HG02970 (cell line): ENCODE data around the gene PRPF8.
"Not testable (repeated sequence)": the region's sequence is repeated elsewhere in the genome, so short reads cannot be mapped to it uniquely, and the experiment has no call there.

Experiments used
- ATAC-seq: cut with Tn5 transposase; IDR thresholded peaks from one replicate; pipeline ENCODE4 v1.9.1; 2021; ENCODE audit warnings: mild to moderate bottlenecking, moderate library complexity, moderate number of reproducible peaks; ENCODE audit not compliant: unreplicated experiment, low FRiP score

The PRPF8 gene

DNA sequence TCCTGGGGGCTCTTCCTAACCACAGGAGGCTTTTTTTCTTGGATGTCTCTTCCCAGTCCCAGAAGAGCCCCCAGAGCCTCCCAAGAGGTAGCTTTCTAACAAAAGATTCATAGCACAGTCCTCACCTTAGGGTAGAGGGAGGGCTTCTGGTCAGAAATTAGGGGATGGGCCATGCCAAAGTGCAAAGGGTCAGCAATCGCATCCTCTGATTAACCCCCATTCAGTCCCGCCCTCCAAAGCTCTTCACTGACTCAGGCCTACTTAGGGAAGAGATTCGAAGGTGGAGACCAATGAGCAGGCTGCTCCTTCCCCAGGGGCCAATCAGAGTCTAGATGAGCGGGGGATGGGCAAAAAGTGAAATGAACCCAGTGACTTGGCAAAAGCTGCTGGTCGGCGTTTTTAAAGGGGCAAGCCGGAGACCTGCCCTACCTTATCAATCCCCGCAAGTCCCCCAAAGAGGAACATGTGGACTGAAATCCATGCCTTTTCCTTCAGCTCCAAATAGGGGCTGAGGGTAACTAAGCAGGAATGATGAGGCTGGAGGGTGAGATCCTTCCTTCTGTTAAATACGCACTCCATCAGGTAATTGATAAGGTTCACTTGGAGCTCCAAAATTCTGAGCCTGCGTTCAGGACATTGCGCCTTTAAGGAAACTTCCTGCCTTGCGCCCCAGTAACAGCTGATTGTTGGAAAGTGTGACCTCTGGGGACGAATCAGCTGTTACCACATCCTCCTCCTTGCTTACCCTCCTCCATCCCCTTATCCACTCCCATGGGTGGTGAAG lies 32.4 kb upstream of the PRPF8 start:
- ATAC-seq: peak; percentile 37

DNA sequence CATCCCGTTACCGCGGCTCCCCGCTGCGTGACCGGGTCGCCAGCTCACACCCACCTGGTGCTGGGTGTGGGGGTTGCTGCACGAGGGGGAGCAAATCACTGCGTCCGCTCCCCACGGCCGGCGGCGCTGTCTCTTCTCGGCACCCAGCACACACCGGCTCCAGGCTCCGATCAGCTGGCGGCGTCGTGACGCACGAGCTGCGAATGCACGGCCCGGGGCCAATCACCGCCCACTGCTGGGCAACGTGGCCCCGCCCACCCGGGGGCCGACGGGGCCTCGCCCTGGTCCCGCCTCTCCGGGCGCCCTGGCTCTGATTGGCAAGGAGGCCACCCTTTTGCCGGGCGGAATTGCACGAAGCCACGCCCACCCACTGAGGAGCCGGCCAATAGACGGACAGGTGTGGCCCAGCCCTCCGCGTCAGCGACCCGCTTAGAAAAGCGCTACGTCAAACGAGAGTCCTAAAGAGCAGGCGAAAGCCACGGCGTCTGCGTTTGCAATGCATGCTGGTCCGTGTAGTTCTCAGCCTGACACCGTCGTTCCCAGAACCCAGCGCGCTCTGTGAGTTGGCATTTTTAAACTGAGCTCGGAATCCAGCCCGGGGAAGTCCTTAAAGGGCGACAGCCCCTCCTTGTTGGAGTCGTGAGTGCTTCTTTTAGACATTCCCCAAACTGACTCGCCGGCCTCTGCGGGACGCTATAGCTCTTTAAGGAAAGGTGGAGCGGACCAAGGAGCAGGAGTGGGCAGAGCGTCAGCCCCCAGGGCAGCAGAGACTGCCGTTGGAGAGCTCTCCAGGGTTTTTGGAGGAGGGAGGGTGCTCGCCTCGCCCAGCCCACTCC lies 31.6 kb upstream of the PRPF8 start:
- peak; percentile 66 for ATAC-seq

DNA sequence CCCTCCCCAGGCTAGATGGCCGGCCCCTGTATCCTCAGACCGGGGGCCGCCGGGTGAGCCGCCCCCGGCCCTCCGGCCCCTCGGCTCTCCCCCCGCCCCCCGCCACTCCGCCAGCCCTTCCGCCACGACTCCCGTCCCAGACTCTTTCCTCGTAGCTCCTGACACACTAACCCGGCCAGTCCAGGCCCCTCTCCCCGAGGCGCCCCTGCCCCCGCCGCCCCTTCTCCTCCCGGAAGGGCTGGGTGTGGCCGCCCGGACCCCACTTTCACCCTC lies 31.1 kb upstream of the PRPF8 start:
- no peak for ATAC-seq

DNA sequence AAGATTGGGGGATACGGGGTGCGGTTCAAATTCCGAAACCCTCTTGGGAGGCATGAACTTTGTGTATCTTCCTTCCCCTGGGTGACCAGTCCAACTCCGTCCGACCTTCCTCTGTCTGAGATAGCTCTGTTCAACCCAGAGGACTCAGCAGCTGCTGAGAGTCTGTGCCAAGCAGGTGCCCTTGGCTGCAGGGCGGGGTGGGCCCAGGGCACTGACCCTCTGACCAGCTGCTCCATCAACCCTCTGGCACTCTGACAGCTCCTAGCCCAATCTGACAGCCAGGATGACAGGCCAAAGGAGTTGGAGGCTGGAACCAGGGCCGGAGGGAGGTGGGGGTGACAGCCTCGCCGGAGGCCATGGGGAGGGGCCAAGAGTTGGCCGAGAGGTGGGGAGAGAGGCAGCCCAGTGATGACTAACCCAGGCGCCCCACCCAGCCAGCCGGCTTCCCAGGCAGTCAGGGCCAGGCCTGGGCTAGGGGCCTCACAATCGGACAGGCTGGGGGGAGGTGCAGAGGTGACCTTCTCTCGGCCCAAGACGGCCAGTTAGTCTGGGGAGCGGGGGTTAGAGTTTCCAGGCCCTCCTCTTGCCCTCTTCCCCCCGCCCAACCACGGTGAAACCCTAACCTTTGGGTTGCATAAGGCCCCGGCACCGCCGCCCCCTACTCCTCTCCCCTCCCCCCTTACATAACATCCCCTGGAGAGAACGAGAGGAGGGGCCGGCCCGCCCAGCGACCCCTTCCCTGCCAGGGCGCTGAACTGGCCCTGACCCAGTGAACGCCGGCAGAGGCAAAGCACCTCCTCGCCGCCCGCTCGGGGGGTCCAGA lies 30.5 kb upstream of the PRPF8 start:
- no peak for ATAC-seq

DNA sequence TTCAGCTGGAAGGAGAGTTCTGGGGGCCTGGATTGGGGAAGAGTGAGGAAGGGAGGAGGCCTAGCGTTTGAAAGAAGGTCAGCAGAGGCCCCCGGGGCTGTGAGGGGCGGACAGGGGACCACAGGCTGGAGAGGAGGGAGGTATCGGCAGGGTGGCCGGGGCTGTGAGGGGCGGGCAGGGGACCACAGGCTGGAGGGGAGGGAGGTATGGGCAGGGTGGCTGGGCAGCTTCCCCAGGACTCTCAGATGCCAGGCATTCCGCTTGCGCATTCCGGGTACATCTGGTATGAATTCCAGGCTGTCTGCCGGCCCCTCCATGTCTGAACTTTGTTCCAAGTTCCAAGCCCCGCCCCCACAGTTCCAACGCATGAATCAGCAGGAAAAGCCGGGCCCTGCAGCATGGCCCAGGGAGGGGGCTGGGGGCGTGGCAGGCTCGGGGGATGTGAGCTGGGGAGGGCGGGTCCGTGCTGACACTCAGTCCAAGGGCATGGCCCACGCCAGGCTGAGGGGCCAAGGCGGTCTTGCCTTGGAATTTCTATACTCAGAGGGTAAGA lies 29.8 kb upstream of the PRPF8 start:
- no peak for ATAC-seq

DNA sequence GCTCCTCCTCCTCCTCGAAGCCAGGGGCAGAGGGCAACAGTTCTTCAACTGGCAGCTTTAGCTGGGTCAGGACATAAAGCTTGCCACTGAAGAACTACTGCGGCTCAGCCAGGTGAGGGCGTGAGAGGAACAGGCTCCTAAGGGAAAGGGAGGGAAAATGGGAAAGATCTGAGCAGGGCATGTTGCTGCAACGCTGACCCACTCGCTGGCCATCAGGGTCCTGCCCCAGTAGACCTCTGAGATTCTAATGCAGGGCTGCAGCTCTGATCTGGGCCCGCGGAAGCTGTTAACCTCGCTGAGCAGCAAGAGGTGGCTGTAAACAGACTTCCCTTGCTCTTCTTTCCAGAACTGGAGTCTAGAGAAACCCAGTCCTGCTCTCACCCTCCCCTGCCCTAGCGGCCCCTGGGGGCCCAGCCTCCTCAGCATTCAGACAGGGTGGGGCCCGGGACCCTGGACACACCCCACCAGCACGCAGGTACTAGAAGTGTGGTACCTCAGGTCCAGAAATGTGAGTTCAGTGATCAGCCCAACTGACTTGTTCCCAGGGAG lies 29.3 kb upstream of the PRPF8 start:
- ATAC-seq: no peak

DNA sequence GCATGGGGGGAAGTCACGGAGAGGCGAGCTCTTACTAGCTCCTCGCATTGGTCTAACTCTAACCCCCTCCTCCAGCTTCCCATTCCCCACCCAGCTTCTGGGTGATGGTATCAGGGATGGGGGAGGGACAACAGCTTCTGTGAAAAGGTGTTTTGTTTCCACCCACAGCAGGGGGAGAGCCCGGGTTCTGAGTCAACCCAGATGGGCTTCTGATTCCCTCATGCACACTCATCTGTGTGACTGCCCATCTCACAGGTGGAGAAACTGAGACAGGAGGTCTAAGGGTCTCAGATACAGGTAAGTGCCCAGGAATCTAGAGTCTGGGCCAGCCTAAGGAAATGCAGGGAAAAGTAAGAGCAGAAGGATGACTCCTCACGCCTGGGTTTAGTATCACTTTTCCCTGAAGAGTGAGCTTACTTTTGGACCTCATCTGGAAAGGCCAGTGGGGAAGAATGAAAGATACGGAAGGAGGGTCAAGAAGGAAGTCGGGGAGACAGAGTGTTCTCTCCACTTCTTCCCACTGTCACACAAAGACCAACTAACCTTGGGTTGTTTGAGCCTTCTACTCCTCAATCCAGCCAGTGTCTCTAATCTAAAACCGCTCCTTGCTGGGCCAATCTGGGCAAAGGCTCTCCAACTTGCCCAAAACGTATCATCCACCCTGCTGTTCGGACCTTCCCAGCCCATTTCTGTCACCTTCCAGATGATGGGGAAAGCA lies 28.7 kb upstream of the PRPF8 start:
- ATAC-seq: no peak

DNA sequence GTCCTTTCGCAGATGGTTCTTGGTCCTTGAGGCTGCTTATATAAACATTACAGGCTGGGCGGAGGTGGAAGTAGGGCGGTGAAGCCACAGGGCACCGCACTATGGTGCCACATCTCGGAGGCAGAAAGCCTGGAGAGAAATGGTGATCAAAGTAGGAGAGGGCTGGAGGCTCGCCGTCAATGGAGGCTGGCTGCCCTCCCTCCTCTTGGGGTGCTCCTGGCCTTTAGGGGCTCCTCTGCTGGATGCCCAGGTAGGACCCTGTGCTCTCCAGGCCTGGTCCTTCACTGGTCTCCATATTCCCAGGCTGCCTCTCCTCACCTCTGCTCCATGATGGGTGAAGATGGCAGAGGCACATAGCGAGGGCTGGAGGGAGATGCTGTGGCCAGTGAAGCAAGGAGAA lies 27.6 kb upstream of the PRPF8 start:
- no peak for ATAC-seq

DNA sequence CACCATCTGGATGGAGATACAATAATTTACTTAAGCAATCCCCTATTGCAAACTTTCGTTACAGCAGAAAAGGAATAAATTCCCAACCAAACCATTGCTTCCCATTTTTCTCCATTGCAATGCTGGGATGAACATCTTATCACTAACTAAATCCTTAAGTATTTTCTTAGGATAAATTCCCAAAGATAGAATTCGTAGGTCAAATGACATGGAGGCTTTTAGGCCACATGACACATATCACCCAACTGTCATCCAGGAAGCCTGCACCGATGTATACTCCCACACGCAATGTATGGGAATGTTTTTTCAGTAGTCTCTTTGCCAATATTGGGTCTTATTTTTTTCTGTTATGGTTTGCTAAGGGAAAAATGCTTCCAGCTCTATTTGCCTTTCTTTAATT lies 27.1 kb upstream of the PRPF8 start:
- no peak for ATAC-seq

DNA sequence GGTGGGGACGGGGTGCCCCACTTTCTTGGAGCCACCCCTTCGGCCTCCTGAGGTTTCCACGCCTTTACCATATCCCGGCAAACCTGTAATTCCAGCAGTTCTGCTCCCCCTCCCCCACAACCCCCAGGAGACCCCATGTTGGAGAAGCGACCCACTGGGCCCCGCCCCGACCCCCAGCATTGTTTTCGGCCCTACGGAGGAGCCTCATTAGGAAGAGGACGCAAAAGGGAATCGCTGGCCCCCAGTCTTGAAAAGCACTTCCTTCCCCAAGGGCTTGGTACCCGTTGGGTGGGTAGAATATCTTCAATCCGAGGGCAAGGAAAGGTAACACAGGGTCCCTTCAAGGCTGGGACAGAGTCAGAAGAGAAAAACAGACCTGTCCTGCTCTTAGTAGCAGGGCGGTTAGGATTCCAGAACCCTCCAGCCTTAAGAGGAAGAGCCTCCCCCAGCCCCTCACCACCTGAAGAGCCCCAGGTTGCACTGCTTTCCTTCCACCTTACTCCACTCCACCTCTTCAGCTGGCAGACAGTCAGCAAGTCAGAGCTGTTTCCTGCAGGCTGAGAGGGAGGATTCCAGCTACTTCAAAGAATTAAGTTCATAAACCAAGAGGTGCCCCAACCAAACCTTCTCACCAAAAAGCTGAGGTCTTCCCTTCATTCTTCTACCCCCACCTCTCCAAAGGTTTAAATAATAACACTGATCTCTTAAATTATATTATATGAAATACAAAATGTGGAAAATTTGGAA lies 26.3 kb upstream of the PRPF8 start:
- ATAC-seq: no peak

DNA sequence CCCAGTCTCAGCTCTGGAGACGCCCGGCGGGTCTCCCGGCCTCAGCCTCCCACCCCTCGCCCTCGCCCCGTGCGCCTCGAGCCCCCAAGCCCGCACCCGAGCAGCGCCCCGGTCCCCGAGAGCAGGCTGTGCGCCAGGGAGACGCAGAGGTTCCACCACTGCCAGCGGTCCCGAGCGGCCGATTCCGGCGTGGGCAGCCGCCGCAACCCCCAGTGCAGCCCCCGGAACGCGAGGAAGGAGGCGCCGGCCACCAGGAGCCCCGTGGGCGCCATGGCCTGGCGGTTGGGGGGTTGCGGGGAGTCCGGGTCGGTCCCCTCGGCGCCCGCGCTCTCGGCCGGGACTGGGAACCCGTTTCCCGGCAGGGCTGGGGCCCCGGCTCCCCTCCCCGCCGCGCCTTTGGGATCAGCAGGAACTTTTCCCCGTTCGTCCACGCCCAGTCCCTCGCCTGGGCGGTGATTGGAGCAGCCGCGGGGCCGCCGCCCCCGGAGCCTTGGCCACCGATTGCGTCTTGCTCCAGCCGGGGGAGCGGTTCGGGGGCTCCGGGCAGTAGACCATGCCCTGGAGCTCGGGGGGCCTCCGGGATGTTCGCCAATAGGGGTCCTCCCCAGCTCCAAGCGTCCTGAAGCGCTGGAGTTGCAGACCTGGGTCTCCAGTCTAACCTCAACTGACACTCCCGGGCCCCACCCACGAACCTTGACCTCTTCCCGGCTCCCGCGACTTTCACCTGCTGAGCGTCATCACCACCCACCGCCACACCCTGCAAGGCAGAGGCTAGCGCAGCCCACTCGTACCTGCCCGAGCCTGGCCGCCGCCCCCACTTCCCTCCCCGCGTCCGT lies 25.5 kb upstream of the PRPF8 start, which contains the start of gene TLCD2:
Gene TLCD2 (minus strand): TSS at position 407 of the 836 bp plus-strand sequence. CDS start 135 bp downstream, at position 272.
- ATAC-seq: no peak

DNA sequence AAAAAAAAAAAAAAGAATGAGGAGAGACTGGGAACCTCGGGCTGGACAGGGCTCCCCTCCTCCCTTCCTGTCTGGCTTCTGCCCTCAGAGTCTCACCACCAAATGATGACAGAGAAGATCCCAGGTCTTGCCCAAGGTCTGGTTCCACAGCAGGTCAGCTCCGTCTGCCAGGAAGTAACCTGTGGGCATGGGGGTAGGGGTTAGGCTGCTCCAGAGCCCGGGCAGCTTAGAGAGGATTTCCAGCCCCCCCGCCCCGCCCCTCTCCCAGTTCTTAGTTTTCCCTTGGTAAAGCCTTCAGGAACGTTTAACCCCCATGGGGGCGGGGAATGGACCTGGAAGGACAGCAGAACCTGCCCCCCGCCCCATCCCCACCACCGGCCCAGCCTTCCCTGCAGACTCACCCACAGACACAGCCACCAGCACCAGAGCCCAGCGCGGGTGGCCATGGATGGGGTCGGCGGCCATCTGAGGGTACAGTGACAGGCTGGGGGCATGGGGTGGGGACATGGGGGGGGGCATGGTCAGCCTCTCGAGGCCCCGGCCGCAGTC lies 24.8 kb upstream of the PRPF8 start:
- no peak for ATAC-seq

DNA sequence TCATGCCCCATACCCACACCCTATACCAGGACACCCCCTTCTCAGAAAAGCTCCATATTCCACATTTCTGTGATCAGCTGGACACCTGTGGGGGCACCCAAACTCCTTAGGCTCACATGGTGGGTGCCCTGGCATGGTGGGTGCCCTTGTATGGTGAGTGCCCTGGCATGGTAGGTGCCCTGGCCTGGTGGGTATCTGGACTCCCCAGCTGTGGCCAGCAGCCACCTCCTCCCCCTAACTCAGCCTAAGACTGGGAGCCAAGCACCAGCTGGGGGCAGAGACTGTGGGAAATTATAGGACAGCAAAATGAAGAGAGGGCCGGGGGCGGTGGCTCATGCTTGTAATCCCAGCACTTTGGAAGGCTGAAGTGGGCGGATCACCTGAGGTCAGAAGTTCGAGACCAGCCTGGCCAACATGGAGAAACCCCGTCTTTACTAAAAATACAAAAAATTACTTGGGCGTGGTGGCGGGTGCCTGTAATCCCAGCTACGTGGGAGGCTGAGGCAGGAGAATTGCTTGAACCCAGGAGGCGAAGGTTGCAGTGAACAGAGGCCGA lies 24.2 kb upstream of the PRPF8 start:
- ATAC-seq: not testable (repeated sequence)

DNA sequence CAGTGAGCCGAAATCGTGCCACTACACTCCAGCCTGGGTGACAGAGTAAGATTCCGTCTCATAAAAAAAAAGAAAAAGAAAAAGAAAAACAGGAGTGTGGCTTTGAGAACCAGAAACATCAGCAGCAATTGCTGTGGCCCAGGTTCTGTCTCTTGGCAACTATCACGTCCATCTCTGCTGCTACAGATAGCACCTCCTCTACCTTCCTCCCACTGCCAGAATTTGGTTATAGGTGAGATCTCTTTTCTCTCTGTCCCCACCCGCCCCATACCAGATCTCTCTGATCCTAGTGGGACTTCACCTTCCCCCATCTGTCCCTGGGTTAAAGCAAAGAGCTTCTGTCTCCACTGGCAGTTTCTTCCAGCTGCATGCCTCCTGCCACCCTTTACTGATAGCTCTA lies 22.4 kb upstream of the PRPF8 start:
- ATAC-seq: no peak

DNA sequence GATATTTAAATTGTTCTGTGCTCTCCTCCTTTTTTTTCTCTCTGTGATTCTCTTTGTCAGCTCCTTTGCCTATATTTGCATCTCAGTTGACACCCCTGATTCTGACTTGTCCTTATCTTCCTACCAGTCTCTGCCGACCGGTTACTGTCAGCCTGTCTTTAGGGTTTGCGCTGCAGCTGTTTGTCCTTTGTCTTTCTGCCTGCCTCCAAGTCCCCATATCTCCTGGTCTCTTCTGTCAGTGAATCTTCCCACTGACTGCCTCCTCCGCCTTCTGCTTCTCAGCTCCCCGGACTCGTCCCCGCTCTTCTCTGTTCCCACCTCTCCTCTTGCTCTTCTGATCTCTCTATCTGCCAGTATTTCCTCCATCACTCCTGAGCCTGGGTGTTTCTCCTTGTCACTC lies 20.3 kb upstream of the PRPF8 start:
- ATAC-seq: no peak

DNA sequence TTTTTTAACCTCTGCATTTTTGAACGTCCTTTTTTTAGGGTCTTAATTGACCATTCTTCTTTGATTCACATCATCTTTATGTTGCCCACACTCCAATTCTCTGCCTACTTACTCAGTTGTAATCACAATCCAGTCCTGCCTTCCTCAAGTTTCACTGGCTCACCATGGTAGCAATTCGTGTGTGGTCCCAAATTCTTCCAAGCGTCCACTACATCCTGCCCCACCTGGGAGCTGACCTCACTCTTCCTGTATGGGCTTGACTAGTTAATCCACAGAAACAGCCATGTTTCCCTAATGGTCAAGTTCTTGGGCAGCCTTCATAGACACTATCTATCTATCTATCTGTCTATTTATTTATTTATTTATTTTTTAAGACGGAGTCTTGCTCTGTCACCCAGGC lies 18.4 kb upstream of the PRPF8 start:
- no peak for ATAC-seq

DNA sequence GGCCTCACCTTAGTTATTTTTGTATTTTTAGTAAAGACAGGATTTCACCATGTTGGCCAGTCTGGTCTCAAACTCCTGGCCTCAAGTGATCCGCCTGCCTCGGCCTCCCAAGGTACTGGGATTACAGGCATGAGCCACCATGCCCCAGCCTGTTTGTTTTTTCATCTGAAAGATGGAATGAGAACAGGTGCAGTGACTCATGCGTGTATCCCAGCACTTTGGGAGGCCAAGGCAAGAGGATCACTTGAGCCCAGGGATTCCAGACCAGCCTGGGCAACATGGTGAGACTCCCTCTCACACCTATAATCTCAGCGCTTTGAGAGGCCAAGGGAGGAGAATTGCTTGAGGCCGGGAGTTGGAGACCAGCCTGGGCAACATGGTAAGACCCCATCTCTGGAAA lies 15.2 kb upstream of the PRPF8 start:
- not testable (repeated sequence) for ATAC-seq

DNA sequence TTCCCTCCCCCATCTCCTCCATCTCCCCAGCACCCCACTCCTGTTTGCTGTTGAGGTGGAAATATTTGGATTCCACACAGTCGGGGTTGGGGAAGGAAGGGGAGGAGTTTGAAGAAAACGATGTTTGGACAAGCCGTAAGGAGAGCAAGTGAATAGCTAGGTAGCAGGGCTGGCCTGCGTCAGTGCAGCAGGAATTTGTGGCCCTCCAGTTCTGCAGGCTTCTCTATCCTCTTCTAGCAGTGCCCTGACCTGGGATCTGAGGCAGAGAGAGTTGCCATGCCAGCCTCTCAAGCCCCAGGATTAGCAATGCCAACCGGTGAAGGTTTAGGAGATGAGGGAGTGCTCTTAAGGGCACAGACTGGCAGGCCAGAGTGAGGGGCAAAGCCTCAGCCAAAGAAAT lies 13.0 kb upstream of the PRPF8 start:
- no peak for ATAC-seq
